Stimulated activated naive CD4-positive, alpha-beta T cell (primary cell): ENCODE measurements around the gene BHLHE41.

Source experiments
- DNase-seq, 6 experiments: peaks; one replicate each; lab custom pipeline; 2025; lab: John Stamatoyannopoulos, UW

Gene BHLHE41

GRCh38 chr12:26124446-26125399, at the start of gene BHLHE41:
BHLHE41 (minus strand) TSS chr12:26125037; CDS start chr12:26124779, 258 bp downstream.
- peak in 1 of 6 experiments; percentile 32 for DNase-seq

- DNase-seq: no peak
Observed at GRCh38 chr12:26172946-26173552, 48.2 kb upstream of the BHLHE41 start.

GRCh38 chr12:26172539-26172938, 47.7 kb upstream of the BHLHE41 start:
- DNase-seq: no peak

- DNase-seq: no peak
Observed at GRCh38 chr12:26172013-26172412, 47.2 kb upstream of the BHLHE41 start.

GRCh38 chr12:26164118-26164517, 39.3 kb upstream of the BHLHE41 start:
- no peak for DNase-seq

- DNase-seq: no peak
Observed at GRCh38 chr12:26162905-26163304, 38.1 kb upstream of the BHLHE41 start.

- DNase-seq: no peak
Observed at GRCh38 chr12:26162174-26162573, 37.3 kb upstream of the BHLHE41 start.

- no peak for DNase-seq
Observed at GRCh38 chr12:26158078-26158764, 33.4 kb upstream of the BHLHE41 start.

- no peak for DNase-seq
Observed at GRCh38 chr12:26157001-26157400, 32.2 kb upstream of the BHLHE41 start.

GRCh38 chr12:26156201-26156871, 31.5 kb upstream of the BHLHE41 start:
- DNase-seq: no peak

GRCh38 chr12:26153421-26154154, 28.8 kb upstream of the BHLHE41 start:
- DNase-seq: no peak

GRCh38 chr12:26152507-26153102, 27.8 kb upstream of the BHLHE41 start:
- no peak for DNase-seq

GRCh38 chr12:26150736-26151450, 26.1 kb upstream of the BHLHE41 start:
- no peak for DNase-seq

- no peak for DNase-seq
Observed at GRCh38 chr12:26149968-26150500, 25.2 kb upstream of the BHLHE41 start.

GRCh38 chr12:26148291-26148690, 23.5 kb upstream of the BHLHE41 start:
- no peak for DNase-seq

GRCh38 chr12:26143291-26143690, 18.5 kb upstream of the BHLHE41 start:
- DNase-seq: no peak

GRCh38 chr12:26138860-26139259, 14.0 kb upstream of the BHLHE41 start:
- no peak for DNase-seq

GRCh38 chr12:26136688-26137087, 11.9 kb upstream of the BHLHE41 start:
- no peak for DNase-seq

GRCh38 chr12:26135571-26135970, 10.7 kb upstream of the BHLHE41 start:
- DNase-seq: no peak

GRCh38 chr12:26135010-26135420, 10.2 kb upstream of the BHLHE41 start:
- no peak for DNase-seq
